A549 (cell line): ENCODE measurements around the gene SLC2A10.

Experiments
- CEBPB ChIP-seq, 2 experiments: fragments of >200 bp in 1 of 2; sonication (Bioruptor Twin) in 1 of 2; formaldehyde crosslinking in 1 of 2; IDR thresholded peaks; 2 replicates each; pipeline ENCODE4 v1.6.1; 2012 to 2016
- CTCF ChIP-seq: fragments of >200 bp; sonication (Bioruptor Twin); formaldehyde crosslinking; IDR thresholded peaks from 3 replicates; pipeline ENCODE4 v1.5.1; 2016
- MAFK ChIP-seq: fragments of 450-650 bp; IDR thresholded peaks from 2 replicates; pipeline ENCODE4 v1.6.1; 2014; ENCODE audit not compliant: partially characterized antibody
- MAX ChIP-seq: IDR thresholded peaks from 2 replicates; pipeline ENCODE4 v1.6.1; 2012
- MYC ChIP-seq: IDR thresholded peaks from 2 replicates; pipeline ENCODE4 v1.6.1; 2012; ENCODE audit warnings: mild to moderate bottlenecking, inconsistent platforms, low read length, improper control_type of control experiment, borderline replicate concordance
- PHF8 ChIP-seq: fragments of 200-600 bp; sonication (generic); IDR thresholded peaks from 2 replicates; pipeline ENCODE4 v1.6.1; 2016; ENCODE audit warnings: low read depth, mild to moderate bottlenecking, antibody characterized with exemption, moderate library complexity, borderline replicate concordance
- REST ChIP-seq: fragments of 200-600 bp; sonication (generic); IDR thresholded peaks from 2 replicates; pipeline ENCODE4 v1.6.1; 2016; ENCODE audit warnings: antibody characterized with exemption, mild to moderate bottlenecking, moderate library complexity
- RFX5 ChIP-seq: fragments of 450-650 bp; IDR thresholded peaks from 2 replicates; pipeline ENCODE4 v1.7.1; 2014; ENCODE audit warnings: antibody characterized with exemption, mild to moderate bottlenecking, moderate library complexity
- SREBF2 ChIP-seq: fragments of 450-650 bp; IDR thresholded peaks from 2 replicates; pipeline ENCODE4 v1.6.1; 2014; ENCODE audit warnings: mild to moderate bottlenecking, moderate library complexity

- TF ChIP-seq MAFK, result no peak
- no peak for TF ChIP-seq MYC
- no peak for TF ChIP-seq CTCF
- TF ChIP-seq REST, result no peak
- TF ChIP-seq CEBPB (IDR thresholded peaks at IDR 0.05), result no peak
- TF ChIP-seq PHF8, result no peak
- no peak; the same call in 1 of the 2 replicates for TF ChIP-seq MAX
- no peak for TF ChIP-seq SREBF2
- no peak for TF ChIP-seq RFX5
These were observed 19.7 kb upstream of the SLC2A10 start for GRCh38 chr20:46689754-46690085.
